Transverse colon (tissue), 4 donors: ENCODE data around the gene DLL4.

ENCODE experiments used
- CTCF ChIP-seq, 5 experiments: fragments of 200-600 bp in 3 of 5; fragments of 450-650 bp in 2 of 5; sonication (generic) in 3 of 5; IDR thresholded peaks; 1 replicate in 2 of 5; 2 replicates in 3 of 5; pipeline ENCODE4 v1.5.1; 2016 to 2017; ENCODE audit warnings: antibody characterized with exemption in 5 of 5, inconsistent platforms in 3 of 5, mild to moderate bottlenecking in 2 of 5, moderate library complexity in 1 of 5
- POLR2AphosphoS5 ChIP-seq, 3 donors: sonication (generic); formaldehyde crosslinking; IDR thresholded peaks; one replicate each; pipeline ENCODE4 v1.6.1; 2016; ENCODE audit warnings: antibody characterized with exemption in 3 of 3

GRCh38 chr15:40938536-40938870, 9.4 kb downstream of the DLL4 start:
- TF ChIP-seq CTCF (IDR thresholded peaks at IDR 0.05) = no peak
- TF ChIP-seq POLR2AphosphoS5 (IDR thresholded peaks at IDR 0.05) = no peak
